Central memory CD8-positive, alpha-beta T cell (primary cell): Measurements from ENCODE around the gene HRH1.
A peak's percentile ranks its signal among the peaks of the same experiment; 100 is the strongest.

Source experiments
- ATAC-seq: fragments of 150-1000 bp; cut with Tn5 transposase; replicated peaks from 2 replicates; pipeline ENCODE4 v1.10.0; 2022; ENCODE audit warnings: mild to moderate bottlenecking, moderate FRiP score, moderate number of reproducible peaks; ENCODE audit not compliant: poor library complexity, severe bottlenecking; ENCODE audit errors: extremely low read depth
- DNase-seq, 2 donors: peaks; one replicate each; pipeline ENCODE4 v3.0.0; 2021; ENCODE audit warnings: low spot score in 2 of 2
- H3K27ac Mint-ChIP-seq: one replicate; pipeline ENCODE4 v1.8.0; 2022; ENCODE audit warnings: low read depth, mild to moderate bottlenecking, moderate library complexity, mixed read lengths
- H3K27me3 Mint-ChIP-seq: one replicate; pipeline ENCODE4 v1.8.0; 2022; ENCODE audit warnings: mixed read lengths
- H3K36me3 Mint-ChIP-seq: one replicate; pipeline ENCODE4 v1.8.0; 2022; ENCODE audit warnings: mild to moderate bottlenecking, moderate library complexity, mixed read lengths; ENCODE audit not compliant: insufficient read depth
- H3K4me1 Mint-ChIP-seq: one replicate; pipeline ENCODE4 v1.8.0; 2022; ENCODE audit warnings: mixed read lengths
- H3K4me3 Mint-ChIP-seq: one replicate; pipeline ENCODE4 v1.8.0; 2022; ENCODE audit warnings: mild to moderate bottlenecking, moderate library complexity, mixed read lengths
- H3K9me3 Mint-ChIP-seq: one replicate; pipeline ENCODE4 v1.8.0; 2022; ENCODE audit warnings: mixed read lengths

Gene HRH1

GRCh38 chr3:11224010-11224409 lies 69.7 kb downstream of the HRH1 start:
- no peak for DNase-seq
- H3K27ac Mint-ChIP-seq: no peak overlapping the region
- H3K4me1 Mint-ChIP-seq: no peaks in the 10 kb centered on the region
- no peaks in the 10 kb centered on the region for H3K36me3 Mint-ChIP-seq
- H3K9me3 Mint-ChIP-seq: no peaks in the 10 kb centered on the region
- no peak for ATAC-seq
- H3K4me3 Mint-ChIP-seq: no peak overlapping the region
- peaks cover 10% of the 10 kb centered on the region for H3K27me3 Mint-ChIP-seq

GRCh38 chr3:11224870-11225229 lies 70.6 kb downstream of the HRH1 start:
- H3K27ac Mint-ChIP-seq: no peak overlapping the region

GRCh38 chr3:11226042-11226370 lies 71.7 kb downstream of the HRH1 start:
- no peaks in the 10 kb centered on the region for H3K36me3 Mint-ChIP-seq
- no peaks in the 10 kb centered on the region for H3K4me1 Mint-ChIP-seq
- no peak overlapping the region for H3K27ac Mint-ChIP-seq
- no peaks in the 10 kb centered on the region for H3K9me3 Mint-ChIP-seq
- no peak for ATAC-seq
- no peak for DNase-seq
- H3K4me3 Mint-ChIP-seq: no peak overlapping the region
- H3K27me3 Mint-ChIP-seq: peaks cover 10% of the 10 kb centered on the region

More at GRCh38 chr3:11224870-11225229, 70.6 kb downstream of the HRH1 start:
- peaks cover 10% of the 10 kb centered on the region for H3K27me3 Mint-ChIP-seq
- H3K9me3 Mint-ChIP-seq: no peaks in the 10 kb centered on the region
- no peaks in the 10 kb centered on the region for H3K36me3 Mint-ChIP-seq
- no peak for DNase-seq
- no peak overlapping the region for H3K4me3 Mint-ChIP-seq
- no peak for ATAC-seq
- H3K4me1 Mint-ChIP-seq: no peaks in the 10 kb centered on the region

GRCh38 chr3:11228041-11228440 lies 73.7 kb downstream of the HRH1 start:
- no peaks in the 10 kb centered on the region for H3K4me1 Mint-ChIP-seq
- H3K27me3 Mint-ChIP-seq: peaks cover 9% of the 10 kb centered on the region
- DNase-seq (no peak), ATAC-seq (no peak)
- no peaks in the 10 kb centered on the region for H3K36me3 Mint-ChIP-seq
- H3K27ac Mint-ChIP-seq: no peak overlapping the region
- no peaks in the 10 kb centered on the region for H3K9me3 Mint-ChIP-seq
- no peak overlapping the region for H3K4me3 Mint-ChIP-seq

- no peak for ATAC-seq
- H3K9me3 Mint-ChIP-seq: no peaks in the 10 kb centered on the region
- H3K36me3 Mint-ChIP-seq: no peaks in the 10 kb centered on the region
- H3K27ac Mint-ChIP-seq: no peak overlapping the region
- H3K4me1 Mint-ChIP-seq: no peaks in the 10 kb centered on the region
- H3K27me3 Mint-ChIP-seq: peaks cover 29% of the 10 kb centered on the region
- no peak overlapping the region for H3K4me3 Mint-ChIP-seq
- DNase-seq: no peak
Measured at GRCh38 chr3:11230125-11230524, 75.8 kb downstream of the HRH1 start.

- Mint-ChIP-seq H3K27me3 (peaks cover 35% of the 10 kb centered on the region), H3K4me3 (no peak overlapping the region), H3K9me3 (no peaks in the 10 kb centered on the region), H3K36me3 (no peaks in the 10 kb centered on the region), H3K27ac (no peak overlapping the region), H3K4me1 (no peaks in the 10 kb centered on the region)
- DNase-seq (no peak), ATAC-seq (no peak)
Measured at GRCh38 chr3:11230832-11231231, 76.5 kb downstream of the HRH1 start.

- Mint-ChIP-seq H3K27ac (no peak overlapping the region), H3K9me3 (peaks cover 5% of the 10 kb centered on the region), H3K4me1 (no peaks in the 10 kb centered on the region), H3K36me3 (no peaks in the 10 kb centered on the region), H3K27me3 (peaks cover 35% of the 10 kb centered on the region), H3K4me3 (no peak overlapping the region)
- DNase-seq (no peak), ATAC-seq (no peak)
Measured at GRCh38 chr3:11235385-11235784, 81.1 kb downstream of the HRH1 start.

- peaks cover 5% of the 10 kb centered on the region for H3K9me3 Mint-ChIP-seq
- no peaks in the 10 kb centered on the region for H3K36me3 Mint-ChIP-seq
- no peak overlapping the region for H3K27ac Mint-ChIP-seq
- no peak overlapping the region for H3K4me3 Mint-ChIP-seq
- no peaks in the 10 kb centered on the region for H3K4me1 Mint-ChIP-seq
- DNase-seq: peak; percentile 56 to 70
- no peak for ATAC-seq
- H3K27me3 Mint-ChIP-seq: peaks cover 35% of the 10 kb centered on the region
Measured at GRCh38 chr3:11236588-11237461, 82.5 kb downstream of the HRH1 start.

- no peaks in the 10 kb centered on the region for H3K36me3 Mint-ChIP-seq
- H3K9me3 Mint-ChIP-seq: peaks cover 5% of the 10 kb centered on the region
- no peaks in the 10 kb centered on the region for H3K4me1 Mint-ChIP-seq
- peaks cover 27% of the 10 kb centered on the region for H3K27me3 Mint-ChIP-seq
- ATAC-seq (no peak), DNase-seq (no peak)
- H3K4me3 Mint-ChIP-seq: no peak overlapping the region
- no peak overlapping the region for H3K27ac Mint-ChIP-seq
Measured at GRCh38 chr3:11238060-11238459, 83.8 kb downstream of the HRH1 start.

GRCh38 chr3:11238880-11239279 lies 84.6 kb downstream of the HRH1 start:
- peaks cover 19% of the 10 kb centered on the region for H3K27me3 Mint-ChIP-seq
- no peak overlapping the region for H3K27ac Mint-ChIP-seq
- H3K4me3 Mint-ChIP-seq: no peak overlapping the region
- peaks cover 5% of the 10 kb centered on the region for H3K9me3 Mint-ChIP-seq
- no peak for DNase-seq
- H3K36me3 Mint-ChIP-seq: no peaks in the 10 kb centered on the region
- no peak for ATAC-seq
- H3K4me1 Mint-ChIP-seq: no peaks in the 10 kb centered on the region

- H3K4me3 Mint-ChIP-seq: no peak overlapping the region
- ATAC-seq (no peak), DNase-seq (no peak)
- H3K4me1 Mint-ChIP-seq: no peaks in the 10 kb centered on the region
- no peaks in the 10 kb centered on the region for H3K36me3 Mint-ChIP-seq
- peaks cover 5% of the 10 kb centered on the region for H3K9me3 Mint-ChIP-seq
- peaks cover 10% of the 10 kb centered on the region for H3K27me3 Mint-ChIP-seq
- no peak overlapping the region for H3K27ac Mint-ChIP-seq
Measured at GRCh38 chr3:11239796-11240195, 85.5 kb downstream of the HRH1 start.

- Mint-ChIP-seq H3K27me3 (peaks cover 3% of the 10 kb centered on the region), H3K9me3 (peaks cover 5% of the 10 kb centered on the region), H3K4me3 (no peak overlapping the region), H3K36me3 (no peaks in the 10 kb centered on the region), H3K27ac (no peak overlapping the region), H3K4me1 (no peaks in the 10 kb centered on the region)
- ATAC-seq: no peak
- DNase-seq: no peak
Measured at GRCh38 chr3:11240496-11240895, 86.2 kb downstream of the HRH1 start.

- ATAC-seq (no peak), DNase-seq (no peak)
- no peak overlapping the region for H3K4me3 Mint-ChIP-seq
- H3K4me1 Mint-ChIP-seq: no peaks in the 10 kb centered on the region
- H3K27ac Mint-ChIP-seq: no peak overlapping the region
- no peaks in the 10 kb centered on the region for H3K27me3 Mint-ChIP-seq
- no peaks in the 10 kb centered on the region for H3K36me3 Mint-ChIP-seq
- H3K9me3 Mint-ChIP-seq: peaks cover 1% of the 10 kb centered on the region
Measured at GRCh38 chr3:11244121-11244677, 89.9 kb downstream of the HRH1 start.
